Measurements from ENCODE around the gene GRIN2C.

The GRIN2C gene

GRCh38 chr17:74803971-74804370 lies 55.7 kb downstream of the GRIN2C start:
- no peak overlapping the region for H3K4me3 ChIP-seq (ENCODE audit: low read depth, low read length)
- no peak for TF ChIP-seq MAX (IDR thresholded peaks at IDR 0.05; ENCODE audit: low read depth, low read length)
- no peak for TF ChIP-seq POLR2A (IDR thresholded peaks at IDR 0.05; ENCODE audit: extremely low read depth, insufficient read length)
- TF ChIP-seq, protein P1, sequence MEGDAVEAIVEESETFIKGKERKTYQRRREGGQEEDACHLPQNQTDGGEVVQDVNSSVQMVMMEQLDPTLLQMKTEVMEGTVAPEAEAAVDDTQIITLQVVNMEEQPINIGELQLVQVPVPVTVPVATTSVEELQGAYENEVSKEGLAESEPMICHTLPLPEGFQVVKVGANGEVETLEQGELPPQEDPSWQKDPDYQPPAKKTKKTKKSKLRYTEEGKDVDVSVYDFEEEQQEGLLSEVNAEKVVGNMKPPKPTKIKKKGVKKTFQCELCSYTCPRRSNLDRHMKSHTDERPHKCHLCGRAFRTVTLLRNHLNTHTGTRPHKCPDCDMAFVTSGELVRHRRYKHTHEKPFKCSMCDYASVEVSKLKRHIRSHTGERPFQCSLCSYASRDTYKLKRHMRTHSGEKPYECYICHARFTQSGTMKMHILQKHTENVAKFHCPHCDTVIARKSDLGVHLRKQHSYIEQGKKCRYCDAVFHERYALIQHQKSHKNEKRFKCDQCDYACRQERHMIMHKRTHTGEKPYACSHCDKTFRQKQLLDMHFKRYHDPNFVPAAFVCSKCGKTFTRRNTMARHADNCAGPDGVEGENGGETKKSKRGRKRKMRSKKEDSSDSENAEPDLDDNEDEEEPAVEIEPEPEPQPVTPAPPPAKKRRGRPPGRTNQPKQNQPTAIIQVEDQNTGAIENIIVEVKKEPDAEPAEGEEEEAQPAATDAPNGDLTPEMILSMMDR (IDR thresholded peaks at IDR 0.05; ENCODE audit: low read depth, low read length) = no peak
- no peak for TF ChIP-seq MYC (IDR thresholded peaks at IDR 0.05; ENCODE audit: low read depth, low read length)
- DNase-seq (ENCODE audit: low read depth) = no peak

- TF ChIP-seq, protein P1 (IDR thresholded peaks at IDR 0.05; ENCODE audit: low read depth, low read length) = no peak
- no peak for TF ChIP-seq POLR2A (IDR thresholded peaks at IDR 0.05; ENCODE audit: extremely low read depth, insufficient read length)
- TF ChIP-seq MAX (IDR thresholded peaks at IDR 0.05; ENCODE audit: low read depth, low read length) = no peak
- TF ChIP-seq MYC (IDR thresholded peaks at IDR 0.05; ENCODE audit: low read depth, low read length) = no peak
- no peak overlapping the region for H3K4me3 ChIP-seq (ENCODE audit: low read depth, low read length)
- no peak for DNase-seq (ENCODE audit: low read depth)
Observed at GRCh38 chr17:74803388-74803930, 56.2 kb downstream of the GRIN2C start.

DNA sequence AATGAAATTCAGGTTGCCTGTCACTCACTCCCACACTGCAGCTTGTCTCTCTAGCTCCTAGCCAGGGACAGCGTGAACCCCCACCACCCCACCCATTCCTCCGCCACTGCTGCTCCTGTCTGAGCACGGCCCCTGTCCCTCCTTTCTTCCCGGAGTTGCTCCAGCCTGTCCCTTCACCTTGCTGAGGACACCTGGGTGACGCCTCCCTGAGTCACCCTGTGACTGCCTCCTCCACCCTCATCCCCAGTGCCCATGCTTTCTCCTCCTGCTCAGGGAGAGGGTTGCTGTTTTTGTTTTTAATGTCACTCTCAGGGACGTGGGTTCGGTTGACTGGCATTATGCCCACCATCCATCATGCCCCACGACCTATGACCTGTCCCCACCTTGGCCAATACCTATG lies 57.8 kb downstream of the GRIN2C start:
- TF ChIP-seq MAX (IDR thresholded peaks at IDR 0.05; ENCODE audit: low read depth, low read length) (no peak), POLR2A (IDR thresholded peaks at IDR 0.05; ENCODE audit: extremely low read depth, insufficient read length) (no peak), MYC (IDR thresholded peaks at IDR 0.05; ENCODE audit: low read depth, low read length) (no peak)
- TF ChIP-seq, protein P1 (IDR thresholded peaks at IDR 0.05; ENCODE audit: low read depth, low read length) = no peak
- no peak for DNase-seq (ENCODE audit: low read depth)
- no peak overlapping the region for H3K4me3 ChIP-seq (ENCODE audit: low read depth, low read length)

GRCh38 chr17:74800531-74800930 lies 59.2 kb downstream of the GRIN2C start:
- DNase-seq (ENCODE audit: low read depth) = no peak
- TF ChIP-seq MYC (IDR thresholded peaks at IDR 0.05; ENCODE audit: low read depth, low read length) (no peak), POLR2A (IDR thresholded peaks at IDR 0.05; ENCODE audit: extremely low read depth, insufficient read length) (no peak)
- no peak overlapping the region for H3K4me3 ChIP-seq (ENCODE audit: low read depth, low read length)

DNA sequence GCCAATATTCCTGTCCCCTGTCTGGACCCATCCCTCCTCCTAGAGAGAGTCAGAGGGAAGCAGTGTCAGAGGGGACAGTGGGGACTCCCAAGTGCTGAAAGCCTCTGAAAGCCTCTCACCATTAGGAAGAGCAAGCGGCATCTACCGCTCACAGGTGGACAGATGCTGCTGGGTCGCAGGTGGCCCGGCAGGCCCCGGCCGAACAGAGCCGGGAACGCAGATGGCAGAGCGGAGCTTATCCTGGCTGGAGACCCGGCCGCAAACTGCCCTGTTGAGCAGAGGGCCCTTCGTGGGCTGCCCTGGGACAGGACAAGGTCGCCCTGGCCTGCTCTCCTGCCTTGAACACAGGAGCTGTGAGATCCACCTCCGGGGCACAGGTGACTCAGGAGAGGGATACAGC lies 60.6 kb downstream of the GRIN2C start:
- no peak for DNase-seq (ENCODE audit: low read depth)
- no peak for TF ChIP-seq POLR2A (IDR thresholded peaks at IDR 0.05; ENCODE audit: extremely low read depth, insufficient read length)
- TF ChIP-seq MYC (IDR thresholded peaks at IDR 0.05; ENCODE audit: low read depth, low read length) = no peak
- TF ChIP-seq MAX (IDR thresholded peaks at IDR 0.05; ENCODE audit: low read depth, low read length) = no peak
- TF ChIP-seq, protein P1 (IDR thresholded peaks at IDR 0.05; ENCODE audit: low read depth, low read length) = no peak
- H3K4me3 ChIP-seq (ENCODE audit: low read depth, low read length) = no peak overlapping the region

GRCh38 chr17:74798239-74798707 lies 61.4 kb downstream of the GRIN2C start:
- H3K4me3 ChIP-seq (ENCODE audit: low read depth, low read length) = no peak overlapping the region
- TF ChIP-seq, protein P1 (IDR thresholded peaks at IDR 0.05; ENCODE audit: low read depth, low read length) = no peak
- DNase-seq (ENCODE audit: low read depth) = no peak

All from NB4 (cell line).